GM12873 (cell line): Measurements from ENCODE around the gene ADAMTSL3.

ENCODE experiments used
- TF ChIP-seq, protein P1 (sequence below): IDR thresholded peaks from 2 replicates; pipeline ENCODE4 v1.5.1; 2012; ENCODE audit warnings: low read depth, mild to moderate bottlenecking, moderate library complexity, low read length, control low read depth; ENCODE audit not compliant: insufficient read depth; ENCODE audit errors: missing control alignments

ADAMTSL3 gene

DNA sequence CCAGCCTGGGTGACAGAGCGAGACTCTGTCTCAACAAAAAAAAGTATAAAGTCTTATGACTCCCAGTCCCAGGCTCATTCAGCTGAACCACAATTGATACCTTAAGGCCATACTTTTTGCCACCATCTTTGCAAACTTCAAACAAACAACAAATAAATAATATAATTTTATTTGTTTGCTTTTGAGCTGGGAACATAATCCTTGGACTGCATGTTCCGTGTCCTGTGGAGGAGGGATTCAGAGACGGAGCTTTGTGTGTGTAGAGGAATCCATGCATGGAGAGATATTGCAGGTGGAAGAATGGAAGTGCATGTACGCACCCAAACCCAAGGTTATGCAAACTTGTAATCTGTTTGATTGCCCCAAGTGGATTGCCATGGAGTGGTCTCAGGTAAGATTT, 238.6 kb downstream of the ADAMTSL3 start:
- TF ChIP-seq, protein P1, sequence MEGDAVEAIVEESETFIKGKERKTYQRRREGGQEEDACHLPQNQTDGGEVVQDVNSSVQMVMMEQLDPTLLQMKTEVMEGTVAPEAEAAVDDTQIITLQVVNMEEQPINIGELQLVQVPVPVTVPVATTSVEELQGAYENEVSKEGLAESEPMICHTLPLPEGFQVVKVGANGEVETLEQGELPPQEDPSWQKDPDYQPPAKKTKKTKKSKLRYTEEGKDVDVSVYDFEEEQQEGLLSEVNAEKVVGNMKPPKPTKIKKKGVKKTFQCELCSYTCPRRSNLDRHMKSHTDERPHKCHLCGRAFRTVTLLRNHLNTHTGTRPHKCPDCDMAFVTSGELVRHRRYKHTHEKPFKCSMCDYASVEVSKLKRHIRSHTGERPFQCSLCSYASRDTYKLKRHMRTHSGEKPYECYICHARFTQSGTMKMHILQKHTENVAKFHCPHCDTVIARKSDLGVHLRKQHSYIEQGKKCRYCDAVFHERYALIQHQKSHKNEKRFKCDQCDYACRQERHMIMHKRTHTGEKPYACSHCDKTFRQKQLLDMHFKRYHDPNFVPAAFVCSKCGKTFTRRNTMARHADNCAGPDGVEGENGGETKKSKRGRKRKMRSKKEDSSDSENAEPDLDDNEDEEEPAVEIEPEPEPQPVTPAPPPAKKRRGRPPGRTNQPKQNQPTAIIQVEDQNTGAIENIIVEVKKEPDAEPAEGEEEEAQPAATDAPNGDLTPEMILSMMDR: no peak

DNA sequence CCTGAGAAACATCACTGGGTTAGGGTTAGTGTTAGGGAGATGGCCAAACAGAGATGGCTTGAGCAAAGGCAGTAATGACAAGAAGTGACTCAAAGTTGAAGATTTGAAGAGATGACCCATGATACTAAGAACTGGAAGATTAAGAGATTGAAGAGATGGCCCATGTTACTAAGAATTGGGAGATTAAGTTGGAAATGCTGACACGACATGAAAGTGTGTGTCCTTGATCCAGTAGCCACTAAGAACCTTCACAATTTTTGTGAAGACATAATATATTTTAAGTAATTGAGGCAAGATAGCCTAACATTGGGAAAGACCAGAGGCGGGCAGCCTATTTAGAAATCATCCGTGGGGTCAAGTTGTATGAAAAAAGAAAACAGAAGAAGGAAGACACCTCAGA, 239.4 kb downstream of the ADAMTSL3 start:
- TF ChIP-seq, protein P1: no peak

DNA sequence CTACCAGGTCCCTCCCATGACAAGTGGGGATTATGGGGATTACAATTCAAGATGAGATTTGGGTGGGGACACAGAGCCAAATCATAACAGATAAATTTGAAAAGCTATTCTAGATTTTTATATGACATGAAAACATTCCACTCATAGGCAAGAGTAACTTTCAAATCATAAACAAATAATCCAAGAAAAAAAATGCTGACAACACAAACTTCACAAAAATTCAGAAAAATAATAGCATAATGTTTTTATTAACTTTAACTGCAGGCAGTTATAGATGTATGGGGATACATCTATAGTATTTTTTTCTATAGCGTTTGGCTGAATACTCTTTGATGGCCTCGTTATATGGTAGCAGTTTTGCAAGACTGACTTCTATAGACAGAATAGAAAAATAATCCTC, 243.1 kb downstream of the ADAMTSL3 start:
- TF ChIP-seq, protein P1: no peak

DNA sequence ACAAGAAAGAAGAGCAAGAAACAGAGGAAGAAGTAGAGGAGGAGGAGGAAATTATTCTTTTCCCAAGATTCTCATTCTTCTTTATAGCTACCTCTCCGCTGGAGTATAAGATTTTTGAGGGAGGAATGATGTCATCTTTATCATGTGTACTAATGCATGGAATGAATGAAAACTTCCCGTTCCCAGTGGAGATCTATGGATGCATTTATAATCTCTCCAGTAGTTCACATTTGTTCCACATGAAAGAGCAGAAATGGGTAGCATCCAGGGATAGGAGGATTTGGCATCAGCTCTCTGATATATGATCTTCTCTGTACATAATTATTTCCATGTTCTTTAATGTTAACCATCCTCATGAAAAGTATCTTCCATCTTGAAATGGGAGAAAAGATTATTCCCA, 244.4 kb downstream of the ADAMTSL3 start:
- TF ChIP-seq, protein P1: no peak

DNA sequence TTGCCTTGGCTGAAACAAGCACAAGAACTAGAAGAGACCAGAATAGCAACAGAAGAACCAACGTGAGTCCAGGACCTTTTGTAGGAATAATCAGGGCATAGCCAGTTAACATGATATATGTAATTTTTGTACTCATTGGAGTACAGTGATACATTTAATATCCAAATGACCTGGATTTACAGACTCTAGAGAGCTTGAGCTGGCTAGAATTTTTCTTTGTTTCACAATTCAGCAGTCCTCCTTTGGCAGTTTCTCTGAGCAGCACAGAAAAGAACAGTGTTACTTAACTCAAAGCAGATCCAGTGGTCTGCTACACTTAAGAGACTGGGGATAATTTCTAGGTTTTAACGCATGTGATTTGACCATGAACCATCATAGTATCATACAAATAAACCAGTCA, 245.7 kb downstream of the ADAMTSL3 start:
- TF ChIP-seq, protein P1: no peak

DNA sequence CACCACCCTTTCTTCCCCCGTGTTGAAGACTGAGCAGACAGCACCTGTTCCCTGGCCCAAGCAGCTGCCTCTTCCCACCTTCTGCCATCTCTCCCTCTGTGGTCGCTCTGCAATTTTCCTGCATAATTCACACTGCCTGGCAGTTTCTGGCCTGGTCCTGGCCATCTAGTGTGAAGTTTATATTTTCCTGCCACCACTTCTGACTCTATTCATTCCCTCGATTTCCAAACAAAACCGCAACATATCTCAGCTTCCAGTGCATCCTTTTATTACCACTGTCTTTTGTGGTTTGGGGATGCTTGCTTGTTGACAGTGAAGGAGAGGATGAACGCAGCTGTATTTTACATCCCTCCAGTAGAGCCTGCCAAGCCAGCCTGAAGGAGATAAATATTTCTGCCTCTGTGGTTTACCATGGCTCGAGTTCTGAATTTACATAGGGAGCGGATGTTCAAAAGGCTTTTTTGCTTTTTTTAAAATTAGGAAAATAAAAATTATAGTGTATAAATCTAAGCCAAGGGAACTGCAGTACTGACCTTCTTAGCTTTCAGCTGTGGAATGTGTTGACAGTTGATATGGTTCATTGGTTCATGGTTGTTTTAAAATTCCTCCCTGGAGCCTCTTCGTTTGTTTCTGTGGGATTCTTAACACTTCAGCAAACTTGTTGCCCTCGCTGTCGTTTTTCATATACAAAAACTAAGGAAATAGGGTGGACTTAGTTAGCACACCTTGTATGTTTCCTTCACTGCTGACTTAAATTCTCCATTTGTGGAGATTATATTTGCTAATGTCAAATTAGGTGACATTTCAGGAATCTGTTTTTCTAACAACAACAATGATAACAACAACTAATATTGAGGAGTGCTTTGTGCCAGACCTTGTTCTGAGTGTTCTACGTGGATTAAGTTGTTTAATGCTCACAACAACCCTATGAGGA, 250.5 kb downstream of the ADAMTSL3 start:
- TF ChIP-seq, protein P1: no peak

DNA sequence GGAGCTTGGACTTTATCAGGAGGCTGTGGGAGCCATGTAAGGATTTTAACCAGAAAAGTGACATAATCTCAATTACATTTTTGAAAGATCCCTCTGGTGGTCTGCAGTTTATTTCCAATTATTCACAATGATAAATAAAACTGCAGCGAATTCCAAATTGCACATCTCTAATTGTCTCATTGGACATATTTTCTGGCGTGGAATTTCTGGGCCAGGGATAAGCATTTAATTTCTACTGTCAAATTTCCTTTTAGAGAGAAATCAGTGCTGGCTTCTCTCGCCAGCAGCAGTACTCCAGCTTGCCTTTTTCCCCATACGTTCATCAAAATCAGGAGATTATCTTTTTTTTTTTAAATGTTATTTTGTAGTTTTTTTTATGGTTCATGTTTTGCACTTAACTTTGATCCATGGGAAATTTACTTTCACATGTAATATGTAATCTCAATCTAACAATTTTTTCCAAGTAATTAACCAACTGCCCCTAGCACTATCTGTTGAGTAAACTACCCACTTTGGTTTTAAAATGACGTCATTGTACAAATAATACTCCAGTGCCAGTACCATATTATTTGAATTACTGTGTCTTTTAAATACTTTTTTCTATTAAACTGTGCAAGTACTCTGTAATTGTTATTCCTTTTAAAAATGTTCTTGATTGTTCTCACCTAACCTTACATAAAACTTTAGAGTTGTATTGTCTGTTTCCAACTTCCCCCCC, 251.8 kb downstream of the ADAMTSL3 start:
- TF ChIP-seq, protein P1: no peak
